HG03575 (cell line): ENCODE results near the gene AGO4.
"Not testable (repeated sequence)": the region's sequence is repeated elsewhere in the genome, so short reads cannot be mapped to it uniquely, and the experiment has no call there.

Experiments used
- ATAC-seq: cut with Tn5 transposase; IDR thresholded peaks from one replicate; pipeline ENCODE4 v1.9.1; 2021; ENCODE audit not compliant: unreplicated experiment, insufficient number of reproducible peaks, low FRiP score; ENCODE audit errors: extremely low read depth

AGO4 gene

DNA sequence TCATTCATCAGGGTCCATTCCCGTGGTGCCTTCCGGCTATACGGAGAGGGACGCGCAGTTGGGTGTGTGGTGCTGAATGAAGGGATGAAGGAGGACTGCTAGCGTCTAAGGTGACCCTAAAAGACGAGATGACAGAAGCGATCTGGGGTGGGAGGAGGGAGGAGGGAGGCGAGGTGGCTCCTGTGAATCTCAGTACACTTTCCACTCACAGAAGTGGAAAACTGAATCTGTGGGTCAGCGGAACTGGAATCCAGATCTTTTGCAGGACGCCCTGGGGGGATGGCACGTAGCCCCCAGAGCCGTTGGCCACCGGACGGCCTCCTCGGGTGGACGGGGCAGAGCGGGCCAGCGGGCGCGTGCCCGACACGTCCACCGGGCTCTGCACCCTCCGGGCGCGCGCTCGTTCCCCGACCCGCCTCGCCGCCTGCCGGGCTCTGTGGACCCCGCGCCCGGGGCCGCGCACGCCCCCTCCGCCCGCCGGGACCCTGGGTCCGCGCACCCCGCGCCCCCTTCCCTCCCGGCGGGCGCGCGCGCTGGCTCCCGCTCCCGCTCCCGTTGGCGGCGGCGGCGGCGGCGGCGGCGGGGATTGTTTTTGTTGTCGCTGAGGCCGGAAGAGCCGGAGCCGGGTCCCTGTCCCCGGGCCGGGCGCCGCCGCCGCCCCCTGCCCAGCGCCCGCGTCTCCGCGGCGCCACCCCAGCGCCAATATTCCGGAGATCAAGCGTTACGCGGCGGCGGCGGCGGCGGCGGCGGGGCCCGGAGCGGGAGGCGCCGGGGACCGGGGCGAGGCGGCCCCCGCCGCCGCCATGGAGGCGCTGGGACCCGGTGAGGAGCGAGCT is at the start of gene AGO4:
TSS of gene AGO4 (plus strand) at position 403 of the 836 bp plus-strand sequence. CDS start at position 804, 401 bp downstream.
- ATAC-seq = no peak

DNA sequence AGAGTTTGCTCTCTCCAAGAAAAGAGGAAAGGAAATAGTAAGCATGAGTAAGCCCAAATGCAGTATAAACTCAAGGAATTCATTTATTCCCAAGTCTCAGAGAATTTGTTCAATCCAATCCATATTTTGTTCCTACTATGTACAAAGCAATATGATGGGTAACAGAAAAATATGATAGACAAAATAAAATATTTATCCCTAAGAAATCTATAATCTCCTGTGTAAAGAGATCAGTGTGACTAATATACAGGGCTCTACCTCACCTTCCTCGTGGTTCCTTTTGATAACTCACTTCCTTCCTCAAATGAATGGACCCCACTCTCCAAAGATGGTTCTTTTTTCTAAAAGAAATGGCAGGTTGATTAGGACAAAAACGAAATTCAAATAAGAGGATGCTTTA is 45.7 kb upstream of the AGO4 start:
- no peak for ATAC-seq

DNA sequence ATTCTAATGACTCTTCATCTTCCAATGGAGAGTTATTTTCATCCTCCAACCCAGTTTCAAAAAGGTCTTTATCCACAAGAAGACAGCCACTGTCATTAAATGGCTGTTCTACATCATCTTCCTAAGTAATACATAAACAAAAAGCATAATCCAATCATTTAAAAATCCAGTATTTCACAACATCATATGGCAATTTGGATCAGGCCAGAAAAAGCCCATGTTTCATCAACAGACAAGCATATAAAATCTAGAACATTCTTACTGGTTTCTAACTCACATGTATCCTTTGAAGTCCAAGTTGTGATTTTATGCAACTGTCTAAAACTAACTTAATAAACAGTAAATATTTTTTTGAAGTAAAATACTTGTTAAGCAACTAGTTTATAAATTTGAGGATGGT is 44.6 kb upstream of the AGO4 start:
- ATAC-seq = no peak

DNA sequence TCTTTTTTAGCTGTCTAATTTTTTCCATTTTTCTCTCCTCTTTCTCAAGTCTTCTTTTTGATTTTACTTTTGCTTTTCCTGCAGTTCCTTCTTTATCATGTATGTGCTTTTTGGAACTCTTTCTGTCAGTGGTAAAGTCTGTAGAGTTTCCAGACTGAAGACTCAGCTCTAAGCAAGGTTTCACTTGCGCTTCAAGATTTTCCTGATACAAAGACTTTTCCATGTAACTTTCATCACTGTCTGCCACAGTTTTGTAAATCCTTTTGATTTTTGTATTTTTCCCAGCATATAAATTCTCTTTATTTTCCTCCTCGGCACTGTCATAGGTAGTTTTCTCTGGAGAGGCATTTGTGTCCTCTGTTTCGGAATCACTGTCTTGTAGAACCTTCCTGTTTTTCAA is 43.5 kb upstream of the AGO4 start:
- no peak for ATAC-seq

DNA sequence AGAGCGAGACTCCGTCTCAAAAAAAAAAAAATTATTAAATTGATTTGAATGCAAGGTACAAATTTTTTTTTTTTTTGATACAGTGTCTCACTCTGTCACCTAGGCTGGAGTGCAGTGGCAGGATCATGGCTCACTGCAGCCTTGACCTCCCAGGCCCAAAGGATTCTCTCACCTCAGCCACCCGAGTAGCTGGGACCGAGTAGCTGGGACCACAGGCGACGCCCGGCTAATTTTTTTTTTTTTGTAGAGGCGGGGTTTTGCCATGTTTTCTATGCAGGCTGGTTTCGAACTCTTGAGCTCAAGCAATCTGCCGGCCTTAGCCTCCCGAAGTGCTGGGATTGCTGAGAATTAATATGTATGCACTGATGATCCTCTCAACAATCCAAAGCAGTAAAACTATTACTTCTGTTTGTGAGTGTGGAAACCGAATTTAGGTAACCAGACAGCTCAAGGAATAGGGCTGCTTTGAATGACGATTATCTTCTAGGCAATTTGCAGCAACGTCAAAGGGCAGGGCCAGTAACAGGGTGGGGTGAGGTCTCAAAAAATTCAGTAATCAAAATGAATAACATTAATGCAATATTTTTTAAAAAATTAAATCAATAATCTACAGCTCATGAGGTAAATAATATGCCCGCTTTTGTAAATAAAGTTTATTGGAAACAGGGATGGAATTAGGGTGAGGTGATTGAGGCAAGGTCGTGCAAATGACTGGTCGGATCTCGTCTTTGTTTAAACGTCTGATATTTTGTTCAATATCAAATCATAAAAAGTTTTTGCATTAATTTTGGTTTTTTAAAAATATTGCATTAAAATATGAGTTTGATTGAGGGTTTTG is 39.2 kb upstream of the AGO4 start:
- no peak for ATAC-seq

DNA sequence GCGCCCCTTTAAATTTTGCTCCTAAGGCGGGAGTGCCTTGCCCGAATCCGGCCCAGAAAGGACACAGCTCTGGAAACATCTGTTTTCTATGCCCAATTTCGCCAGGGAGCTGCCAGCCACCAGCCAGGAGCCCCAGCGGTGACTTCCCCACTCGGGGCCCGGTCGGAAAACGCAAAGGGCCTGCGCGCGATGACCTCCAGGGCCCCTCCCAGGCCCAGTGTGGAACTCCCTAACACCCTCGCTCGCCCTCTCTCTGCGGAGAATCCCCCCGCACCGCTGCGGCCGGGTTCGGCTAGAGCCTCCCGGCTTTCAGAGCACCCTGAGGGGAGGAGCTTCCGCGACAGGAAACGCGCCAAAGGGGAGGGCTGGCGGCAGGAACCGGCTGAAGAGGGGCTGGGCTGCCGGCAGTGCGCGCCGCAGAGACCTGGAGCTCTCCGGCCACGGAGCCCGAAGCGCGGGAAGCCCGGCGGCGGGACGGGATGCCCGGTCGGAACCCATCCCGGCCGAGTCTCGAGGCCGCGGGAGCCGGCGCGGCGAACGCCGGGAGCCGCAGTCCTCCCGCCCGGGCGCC is 38.5 kb upstream of the AGO4 start:
- peak; percentile 31 for ATAC-seq

DNA sequence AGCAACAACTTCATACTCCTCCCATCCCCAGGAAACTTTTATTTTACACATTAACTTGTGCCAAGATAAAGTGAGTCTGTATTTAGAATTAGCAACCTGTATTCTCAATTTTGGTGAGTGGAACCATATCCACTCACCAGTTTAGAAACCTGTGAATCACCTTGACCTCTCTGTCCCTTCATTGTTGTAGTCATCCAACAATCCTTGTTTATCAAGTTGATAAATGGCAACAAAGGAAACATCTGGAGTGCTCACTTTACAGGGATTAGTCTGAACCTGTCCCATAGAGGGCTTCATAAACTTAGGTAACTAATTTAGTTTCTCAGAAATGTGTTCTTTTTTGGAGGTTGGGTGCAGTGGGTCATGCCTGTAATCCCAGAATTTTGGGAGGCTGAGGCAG is 34.1 kb upstream of the AGO4 start:
- no peak for ATAC-seq

DNA sequence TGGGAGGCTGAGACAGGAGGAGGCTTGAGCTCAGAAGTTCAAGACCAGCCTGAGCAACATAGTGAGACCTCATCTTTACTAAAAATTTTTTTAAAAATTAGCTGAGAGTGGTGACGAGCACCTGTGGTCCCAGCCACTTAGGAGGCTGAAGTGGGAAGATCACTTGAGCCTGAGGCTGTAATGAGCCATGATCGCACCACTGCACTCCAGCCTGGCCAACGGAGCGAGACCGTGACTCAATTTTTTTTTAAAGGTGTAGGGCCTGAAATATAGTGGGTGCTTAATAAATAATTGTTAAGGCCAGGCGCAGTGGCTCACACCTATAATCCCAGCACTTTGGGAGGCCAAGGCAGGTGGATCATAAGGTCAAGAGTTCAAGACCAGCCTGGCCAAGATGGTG is 31.6 kb upstream of the AGO4 start:
- not testable (repeated sequence) for ATAC-seq

DNA sequence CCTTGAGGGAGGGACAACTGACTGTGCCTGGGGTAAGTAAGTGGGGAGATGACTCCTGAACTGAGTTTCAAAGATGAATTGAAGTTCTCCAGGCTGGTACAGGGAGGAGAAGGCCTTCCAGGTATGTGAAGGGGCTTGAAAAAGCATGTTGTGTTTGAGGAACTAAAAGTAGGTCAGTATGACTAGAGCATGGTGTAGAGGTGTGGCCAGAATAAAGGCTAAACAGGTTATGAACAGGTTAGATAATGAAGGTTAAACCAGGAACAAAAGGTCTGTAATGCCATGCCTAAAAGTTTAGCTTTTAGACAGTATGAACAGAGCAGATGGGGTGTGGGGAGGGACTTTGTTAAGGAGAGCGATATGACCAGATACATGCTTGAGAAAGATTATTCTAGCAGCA is 30.7 kb upstream of the AGO4 start:
- no peak for ATAC-seq

DNA sequence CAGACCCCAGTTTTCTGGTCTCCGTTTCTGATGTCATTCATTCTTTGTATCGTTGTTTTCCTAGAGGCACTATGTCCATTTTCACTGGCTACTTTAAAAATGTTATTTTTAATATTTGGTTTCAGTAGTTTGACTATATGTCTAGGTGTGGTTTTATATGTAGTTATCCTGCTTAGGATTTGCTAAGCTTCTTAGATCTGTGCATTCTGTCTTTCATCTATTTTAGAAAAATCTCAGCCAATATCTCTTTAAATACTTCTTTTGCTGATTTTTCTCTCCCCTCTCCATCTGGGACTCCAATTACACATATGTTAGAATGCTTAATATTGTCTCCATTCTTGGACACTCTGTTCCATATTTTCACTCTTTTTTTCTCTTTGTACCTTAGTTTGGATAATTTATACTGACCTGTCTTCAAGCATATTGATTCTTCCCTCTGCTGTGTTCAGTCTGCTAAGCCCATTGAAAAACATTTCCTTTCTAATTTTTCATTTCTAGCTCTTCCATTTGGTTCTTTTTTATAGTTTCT is 24.7 kb upstream of the AGO4 start:
- no peak for ATAC-seq

DNA sequence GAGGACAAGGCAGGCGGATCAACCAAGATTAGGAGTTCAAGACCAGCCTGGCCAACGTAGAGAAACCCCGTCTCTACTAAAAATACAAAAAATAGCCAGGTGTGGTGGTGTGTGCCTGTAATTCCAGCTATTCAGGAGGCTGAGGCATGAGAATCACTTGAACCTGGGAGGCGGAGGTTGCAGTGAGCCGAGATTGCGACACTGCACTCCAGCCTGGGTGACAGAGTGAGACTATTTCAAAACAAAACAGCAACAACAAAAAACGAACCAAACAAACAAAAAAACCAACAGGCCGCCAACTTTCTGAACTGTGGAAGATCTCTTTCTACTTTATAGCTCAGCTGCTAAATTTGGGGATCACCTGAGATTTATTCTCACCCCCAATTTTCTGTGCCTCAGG is 23.5 kb upstream of the AGO4 start:
- not testable (repeated sequence) for ATAC-seq

DNA sequence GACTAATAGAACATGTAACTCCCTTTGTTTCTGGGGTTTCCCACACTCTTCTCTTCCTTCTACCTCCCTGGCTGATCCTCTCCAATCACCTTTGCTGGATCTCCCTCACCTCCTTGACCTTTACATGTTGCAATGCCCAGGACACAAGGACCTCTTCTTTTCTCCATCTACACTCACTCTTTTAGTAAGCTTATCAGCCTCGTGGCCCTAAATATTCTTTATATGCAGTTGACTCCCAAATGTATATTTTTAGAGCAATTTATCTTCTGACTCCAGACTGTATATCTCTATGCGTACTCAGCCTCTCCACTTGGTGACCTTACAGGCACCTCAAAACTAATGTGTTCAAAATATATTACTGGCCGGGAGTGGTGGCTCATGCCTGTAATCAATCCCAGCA is 19.7 kb upstream of the AGO4 start:
- ATAC-seq = no peak

DNA sequence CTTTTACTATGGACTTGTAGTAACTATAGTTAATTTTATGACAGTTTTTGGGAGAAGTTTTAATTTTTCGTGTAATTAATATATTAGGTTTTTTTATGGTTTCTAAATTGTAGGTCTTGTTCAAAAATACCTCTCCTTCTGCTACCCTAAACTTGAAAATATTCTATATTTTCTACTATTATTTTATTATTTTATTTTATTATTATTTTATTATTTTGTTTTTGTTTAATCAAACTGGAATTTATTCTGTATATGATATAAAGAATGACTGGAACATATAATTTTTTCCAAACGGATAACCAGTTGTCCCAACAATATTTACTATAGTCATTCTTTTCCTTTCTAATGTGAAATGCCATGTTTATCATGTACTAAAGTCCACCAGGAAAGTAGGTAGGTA is 17.1 kb upstream of the AGO4 start:
- ATAC-seq = no peak

DNA sequence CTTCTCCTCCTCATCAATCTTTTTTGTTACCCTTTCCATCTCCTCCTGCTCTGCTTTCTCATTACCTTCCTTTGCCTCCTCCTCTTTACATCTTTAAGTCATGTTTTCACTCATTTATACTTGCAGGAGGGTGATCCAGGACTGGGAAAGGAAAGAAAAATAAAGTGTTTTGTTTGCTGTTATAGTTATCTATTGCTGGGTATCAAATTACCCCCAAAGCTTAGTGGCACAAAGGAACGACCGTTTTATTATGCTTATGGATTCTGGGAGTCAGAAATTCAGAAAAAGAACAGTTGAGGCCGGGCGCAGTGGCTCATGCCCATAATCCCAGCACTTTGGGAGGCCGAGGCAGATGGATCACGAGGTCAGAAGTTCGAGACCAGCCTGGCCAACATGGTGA is 12.5 kb upstream of the AGO4 start:
- ATAC-seq = no peak

DNA sequence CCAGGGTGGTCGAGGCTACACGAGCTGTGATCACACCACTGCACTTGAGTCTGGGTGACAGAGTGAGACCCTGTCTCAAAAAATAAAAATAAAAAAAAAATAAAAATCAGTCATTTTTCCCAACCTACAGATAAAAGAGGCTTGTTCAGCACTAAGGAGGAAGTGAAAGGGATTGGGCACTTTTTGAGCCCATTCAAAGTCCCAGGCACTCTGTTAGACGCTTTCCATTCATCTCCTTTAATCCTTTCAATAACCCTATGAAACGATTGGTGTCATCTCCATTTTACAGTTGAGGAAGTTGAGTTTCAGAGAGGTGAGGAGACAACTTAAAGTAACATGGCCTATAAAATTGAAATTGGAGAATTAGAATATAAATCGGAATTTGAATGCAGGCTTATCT is 10.4 kb upstream of the AGO4 start:
- ATAC-seq = no peak

DNA sequence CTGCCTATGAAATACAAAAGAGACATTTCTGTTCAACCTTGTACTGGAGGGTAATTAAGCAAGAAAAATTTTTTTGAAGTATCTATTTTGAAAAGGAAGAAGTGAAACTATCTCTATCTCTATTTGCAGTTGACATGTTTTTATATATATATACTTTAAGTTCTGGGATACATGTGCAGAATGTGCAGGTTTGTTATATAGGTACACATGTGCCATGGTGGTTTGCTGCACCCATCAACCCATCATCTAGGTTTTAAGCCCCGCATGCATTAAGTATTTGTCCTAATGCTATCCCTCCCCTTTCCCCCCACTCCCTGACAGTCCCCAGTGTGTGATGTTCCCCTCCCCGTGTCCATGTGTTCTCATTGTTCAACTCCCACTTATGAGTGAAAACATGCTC is 9.8 kb upstream of the AGO4 start:
- ATAC-seq = not testable (repeated sequence)

DNA sequence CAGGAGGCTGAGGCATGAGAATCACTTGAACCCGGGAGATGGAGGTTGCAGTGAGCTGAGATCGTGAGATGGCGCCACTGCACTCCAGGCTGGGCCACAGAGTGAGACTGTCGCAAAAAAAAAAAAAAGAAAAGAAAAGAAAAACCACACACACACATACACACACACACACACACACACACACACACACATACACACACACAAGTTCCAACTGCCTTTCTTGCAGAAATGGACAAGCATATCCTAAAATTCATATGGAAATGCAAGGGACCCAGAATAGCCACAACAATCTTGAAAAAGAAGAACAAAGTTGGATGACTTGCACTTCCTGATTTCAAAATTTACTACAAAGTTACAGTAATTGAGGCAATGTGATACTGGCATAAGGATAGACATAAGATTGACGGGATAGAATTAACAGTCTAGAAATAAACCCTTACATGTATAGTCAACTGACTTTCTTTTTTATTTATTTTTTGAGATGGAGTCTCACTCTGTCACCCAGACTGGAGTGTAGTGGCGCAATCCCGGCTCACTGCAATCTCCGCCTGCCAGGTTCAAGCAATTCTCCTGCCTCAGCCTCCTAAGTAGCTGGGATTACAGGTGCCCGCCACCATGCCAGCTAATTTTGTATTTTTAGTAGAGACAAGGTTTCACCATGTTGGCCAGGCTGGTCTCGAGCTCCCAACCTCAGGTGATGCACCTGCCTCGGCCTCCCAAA is 7.5 kb upstream of the AGO4 start:
- not testable (repeated sequence) for ATAC-seq

DNA sequence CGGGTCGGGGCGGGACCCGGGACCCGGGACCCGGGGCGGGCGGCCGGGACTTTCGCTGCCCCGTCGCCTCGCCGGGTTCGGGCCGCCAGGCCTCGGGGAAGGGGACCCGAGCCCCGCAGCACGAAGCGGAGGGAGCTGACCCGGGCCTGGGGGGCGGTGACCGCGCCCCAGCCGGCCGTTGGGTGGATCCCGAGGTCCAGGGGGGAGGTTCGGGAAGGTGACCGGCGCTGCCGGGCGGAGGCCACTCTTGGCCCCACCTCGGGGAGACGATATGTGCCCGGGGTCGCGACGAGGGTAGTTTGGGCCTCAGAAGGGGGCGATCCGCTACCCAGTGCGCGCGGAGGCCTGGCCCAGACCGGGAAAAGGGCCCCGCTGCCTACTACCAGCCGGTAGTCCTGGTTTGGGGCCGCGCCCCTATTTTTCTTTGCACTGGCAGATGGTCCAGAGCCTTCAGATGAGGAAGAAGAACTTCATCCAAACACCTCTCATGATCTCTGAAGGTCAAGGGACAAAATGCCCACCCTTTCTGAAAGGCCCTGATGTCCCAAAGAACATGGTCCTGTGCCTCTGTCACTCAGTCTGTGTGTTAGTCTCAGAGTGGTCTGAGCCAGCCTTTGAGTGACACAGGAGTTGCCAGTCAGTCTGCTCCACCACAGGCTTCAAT is 766 bp downstream of the AGO4 start:
- no peak for ATAC-seq
